Central memory CD4-positive, alpha-beta T cell (primary cell): Measurements from ENCODE around the gene WDFY4.
"Not testable (repeated sequence)": the region's sequence is repeated elsewhere in the genome, so short reads cannot be mapped to it uniquely, and the experiment has no call there.

ENCODE experiments used
- DNase-seq: peaks from one replicate; pipeline ENCODE4 v3.0.0; 2022
- total RNA-seq, 3 experiments: gene quantifications; one replicate each; lab custom pipeline; 2026; lab: John Stamatoyannopoulos, UW

The WDFY4 gene
- 0.04 to 0.39 (median 0.11) reads per million in 3 experiments for total RNA-seq

GRCh38 chr10:48684792-48685623 lies at the start of gene WDFY4:
Gene WDFY4 (plus strand): TSS chr10:48684873. CDS start chr10:48709733, 24,860 bp downstream.
- DNase-seq: no peak

- DNase-seq: no peak
These were observed 49.6 kb upstream of the WDFY4 start for GRCh38 chr10:48634984-48635557.

- no peak for DNase-seq
These were observed 48.4 kb upstream of the WDFY4 start for GRCh38 chr10:48636231-48636630.

- no peak for DNase-seq
These were observed 47.8 kb upstream of the WDFY4 start for GRCh38 chr10:48636901-48637300.

GRCh38 chr10:48638158-48638557 lies 46.5 kb upstream of the WDFY4 start:
- DNase-seq: no peak

GRCh38 chr10:48638739-48639527 lies 45.7 kb upstream of the WDFY4 start:
- no peak for DNase-seq

GRCh38 chr10:48639632-48640031 lies 45.0 kb upstream of the WDFY4 start:
- no peak for DNase-seq

- DNase-seq: no peak
These were observed 44.3 kb upstream of the WDFY4 start for GRCh38 chr10:48640326-48640725.

- DNase-seq: not testable (repeated sequence)
These were observed 43.5 kb upstream of the WDFY4 start for GRCh38 chr10:48641099-48641690.

- no peak for DNase-seq
These were observed 39.1 kb upstream of the WDFY4 start for GRCh38 chr10:48645600-48645999.

- not testable (repeated sequence) for DNase-seq
These were observed 37.6 kb upstream of the WDFY4 start for GRCh38 chr10:48647073-48647472.

GRCh38 chr10:48648172-48648942 lies 36.3 kb upstream of the WDFY4 start:
- DNase-seq: no peak

- no peak for DNase-seq
These were observed 35.2 kb upstream of the WDFY4 start for GRCh38 chr10:48649349-48649944.

- no peak for DNase-seq
These were observed 33.4 kb upstream of the WDFY4 start for GRCh38 chr10:48651293-48651692.

- DNase-seq: no peak
These were observed 32.8 kb upstream of the WDFY4 start for GRCh38 chr10:48651839-48652238.

GRCh38 chr10:48652344-48652743 lies 32.3 kb upstream of the WDFY4 start:
- no peak for DNase-seq

GRCh38 chr10:48653347-48653746 lies 31.3 kb upstream of the WDFY4 start:
- no peak for DNase-seq

GRCh38 chr10:48653944-48654698 lies 30.6 kb upstream of the WDFY4 start:
- no peak for DNase-seq

- no peak for DNase-seq
These were observed 29.0 kb upstream of the WDFY4 start for GRCh38 chr10:48655411-48656240.
